SK-N-SH (cell line): ENCODE results near the gene MSL3B.

Source experiments
- CTCF ChIA-PET: fragments of 300-600, 350-600 bp; formaldehyde crosslinking; extraction: SDS; loops from one replicate; lab custom pipeline; 2021; lab: Yijun Ruan, JAX
- POLR2A ChIA-PET: fragments of 350-600 bp; sonication (Branson Sonifier 250); formaldehyde crosslinking; extraction: SDS; loops from one replicate; lab custom pipeline; 2020; ENCODE audit warnings: antibody characterized with exemption, inconsistent platforms; lab: Yijun Ruan, JAX
- DNase-seq: peaks from one replicate; pipeline ENCODE4 v3.0.0; 2012
- H2AFZ ChIP-seq: fragments of 200-600 bp; sonication (generic); 2 replicates; pipeline ENCODE4 v1.8.1; 2016; ENCODE audit warnings: antibody characterized with exemption, mild to moderate bottlenecking, low read depth
- H3F3A ChIP-seq: fragments of 200-600 bp; sonication (generic); replicated peaks from 2 replicates; pipeline ENCODE3; 2016; ENCODE audit warnings: antibody characterized with exemption, mild to moderate bottlenecking; ENCODE audit not compliant: insufficient read depth
- H3K27ac ChIP-seq, 2 experiments: fragments of 200-500 bp in 1 of 2; fragments of 200-600 bp in 1 of 2; sonication (Bioruptor generic) in 1 of 2; sonication (generic), shearing (Covaris generic) in 1 of 2; 2 replicates each; pipeline versions ENCODE4 v1.5.1 to v1.6.1; 2014 to 2016; ENCODE audit warnings: low read depth in 2 of 2, inconsistent platforms in 1 of 2, low read length in 1 of 2, mild to moderate bottlenecking in 1 of 2, mixed read lengths in 1 of 2
- H3K27me3 ChIP-seq: fragments of 200-600 bp; sonication (generic), shearing (Covaris generic); 2 replicates; pipeline ENCODE4 v1.6.1; 2016; ENCODE audit warnings: mixed run types; ENCODE audit not compliant: insufficient read depth
- H3K36me3 ChIP-seq, 2 experiments: fragments of 200-500 bp in 1 of 2; fragments of 200-600 bp in 1 of 2; sonication (Bioruptor generic) in 1 of 2; sonication (generic) in 1 of 2; replicated peaks in 1 of 2; 2 replicates each; pipeline versions ENCODE3 to v1.5.1; 2014 to 2016; ENCODE audit warnings: low read length in 1 of 2, mild to moderate bottlenecking in 1 of 2; ENCODE audit not compliant: insufficient read depth in 2 of 2, control insufficient read depth in 1 of 2
- H3K4me1 ChIP-seq, 2 experiments: fragments of 200-500 bp in 1 of 2; fragments of 200-600 bp in 1 of 2; sonication (Bioruptor generic) in 1 of 2; sonication (generic), shearing (Covaris generic) in 1 of 2; 2 replicates each; pipeline versions ENCODE4 v1.5.1 to v1.6.1; 2014 to 2016; ENCODE audit warnings: low read depth in 1 of 2, low read length in 1 of 2, mixed run types in 1 of 2; ENCODE audit not compliant: insufficient read depth in 2 of 2, control insufficient read depth in 1 of 2
- H3K4me2 ChIP-seq: fragments of 200-600 bp; sonication (generic), shearing (Covaris generic); 2 replicates; pipeline ENCODE4 v1.6.1; 2017; ENCODE audit warnings: mixed run types
- H3K4me3 ChIP-seq, 2 experiments: fragments of 200-500 bp in 1 of 2; fragments of 200-600 bp in 1 of 2; sonication (Bioruptor generic) in 1 of 2; sonication (generic), shearing (Covaris generic) in 1 of 2; 2 replicates each; pipeline versions ENCODE4 v1.5.1 to v1.8.1; 2014 to 2016; ENCODE audit warnings: low read depth in 2 of 2, inconsistent platforms in 1 of 2, low read length in 1 of 2, mild to moderate bottlenecking in 1 of 2, mixed read lengths in 1 of 2, moderate library complexity in 1 of 2
- H3K79me2 ChIP-seq: fragments of 200-600 bp; sonication (generic); 2 replicates; pipeline ENCODE4 v1.8.1; 2017; ENCODE audit warnings: mild to moderate bottlenecking; ENCODE audit not compliant: insufficient read depth
- H3K9ac ChIP-seq: fragments of 200-600 bp; sonication (generic); 2 replicates; pipeline ENCODE4 v1.6.1; 2017; ENCODE audit warnings: mixed run types
- H3K9me2 ChIP-seq: fragments of 200-600 bp; sonication (generic); 2 replicates; pipeline ENCODE4 v1.6.1; 2017; ENCODE audit warnings: mixed run types
- H3K9me3 ChIP-seq: fragments of 200-600 bp; sonication (generic); 2 replicates; pipeline ENCODE4 v1.6.1; 2017; ENCODE audit warnings: mixed run types, mild to moderate bottlenecking, moderate library complexity
- H4K20me1 ChIP-seq: fragments of 200-600 bp; sonication (generic); 2 replicates; pipeline ENCODE4 v1.6.1; 2017; ENCODE audit warnings: mild to moderate bottlenecking, mixed run types; ENCODE audit not compliant: insufficient read depth
- CHD2 ChIP-seq: fragments of 150-350 bp; IDR thresholded peaks from 2 replicates; pipeline ENCODE4 v1.6.1; 2018; ENCODE audit warnings: low read length; ENCODE audit not compliant: partially characterized antibody
- EP300 ChIP-seq, 2 experiments: IDR thresholded peaks; 2 replicates each; pipeline versions ENCODE4 v1.4.0 to v1.6.1; 2012; ENCODE audit warnings: borderline replicate concordance in 1 of 2, low read depth in 1 of 2, low read length in 1 of 2
- FOSL2 ChIP-seq: IDR thresholded peaks from 2 replicates; pipeline ENCODE4 v1.4.0; 2012; ENCODE audit warnings: low read depth, mild to moderate bottlenecking, moderate library complexity, borderline replicate concordance
- FOXJ3 ChIP-seq: sonication (generic); formaldehyde crosslinking; IDR thresholded peaks from 2 replicates; pipeline ENCODE4 v1.5.1; 2020; ENCODE audit warnings: mild to moderate bottlenecking, missing genetic modification reagents
- FOXM1 ChIP-seq: IDR thresholded peaks from 2 replicates; pipeline ENCODE4 v1.4.0; 2012; ENCODE audit warnings: low read depth, mild to moderate bottlenecking
- GABPA ChIP-seq: IDR thresholded peaks from 2 replicates; pipeline ENCODE4 v1.4.0; 2012; ENCODE audit warnings: low read depth, mild to moderate bottlenecking
- IRF3 ChIP-seq: fragments of 150-350 bp; IDR thresholded peaks from 2 replicates; pipeline ENCODE4 v1.6.1; 2016; ENCODE audit warnings: mild to moderate bottlenecking, low read depth, low read length
- JUND ChIP-seq: IDR thresholded peaks from 2 replicates; pipeline ENCODE4 v1.4.0; 2012
- MEF2A ChIP-seq: IDR thresholded peaks from 2 replicates; pipeline ENCODE4 v1.4.0; 2012; ENCODE audit warnings: low read depth, borderline replicate concordance
- PBX3 ChIP-seq: IDR thresholded peaks from 2 replicates; pipeline ENCODE4; 2012
- RCOR1 ChIP-seq: fragments of 150-350 bp; IDR thresholded peaks from 2 replicates; pipeline ENCODE4 v1.6.1; 2017; ENCODE audit warnings: antibody characterized with exemption, low read length
- REST ChIP-seq: IDR thresholded peaks from 2 replicates; pipeline ENCODE4 v1.6.1; 2012; ENCODE audit warnings: mild to moderate bottlenecking, low read depth, low read length, moderate library complexity
- RFX5 ChIP-seq: IDR thresholded peaks from 2 replicates; pipeline ENCODE4 v1.6.1; 2012; ENCODE audit warnings: mild to moderate bottlenecking, improper control_type of control experiment, low read length
- RXRA ChIP-seq: IDR thresholded peaks from 2 replicates; pipeline ENCODE4 v1.4.0; 2012; ENCODE audit warnings: low read depth, mild to moderate bottlenecking, borderline replicate concordance
- SIN3A ChIP-seq: IDR thresholded peaks from 2 replicates; pipeline ENCODE4 v1.6.1; 2012; ENCODE audit warnings: low read depth, mild to moderate bottlenecking, low read length, moderate library complexity, borderline replicate concordance
- TCF12 ChIP-seq: IDR thresholded peaks from 2 replicates; pipeline ENCODE4 v1.4.0; 2012
- USF1 ChIP-seq: IDR thresholded peaks from 2 replicates; pipeline ENCODE4 v1.4.0; 2012; ENCODE audit warnings: low read depth, borderline replicate concordance
- USF2 ChIP-seq: fragments of 150-350 bp; IDR thresholded peaks from 2 replicates; pipeline ENCODE4 v1.6.1; 2017; ENCODE audit warnings: antibody characterized with exemption, low read length, low read depth, borderline replicate concordance
- ZBTB33 ChIP-seq: IDR thresholded peaks from 2 replicates; pipeline ENCODE4 v1.4.0; 2012; ENCODE audit warnings: low read depth, borderline replicate concordance
- WGBS: methylation state at CpG from one replicate; pipeline ENCODE4 v1.1.6; 2017; ENCODE audit warnings: low lambda C conversion rate; 5-methylcytosine and 5-hydroxymethylcytosine counted together

MSL3B gene

GRCh38 chr2:233822101-233822771, 46.0 kb downstream of the MSL3B start (continued):
- no peak for TF ChIP-seq REST
- no peak for TF ChIP-seq FOXJ3 (CRISPR knock-in tag)
- TF ChIP-seq EP300 (IDR thresholded peaks at IDR 0.05; ENCODE audit: borderline replicate concordance in 1 of 2, low read depth in 1 of 2, low read length in 1 of 2), result no peak
- no peak for TF ChIP-seq GABPA
- no peak for TF ChIP-seq FOSL2

- no peak overlapping the region for H2AFZ ChIP-seq
- no peaks in the 10 kb centered on the region; a peak in 1 of 4 replicates for H3K4me1 ChIP-seq
- H3K9me2 ChIP-seq, result no peaks in the 10 kb centered on the region
- H3K36me3 ChIP-seq, result no peaks in the 10 kb centered on the region
- TF ChIP-seq PBX3, result no peak
- TF ChIP-seq USF2, result no peak
- TF ChIP-seq FOXM1, result no peak
- no peak for TF ChIP-seq RCOR1
- no peak for TF ChIP-seq EP300 (IDR thresholded peaks at IDR 0.05; ENCODE audit: borderline replicate concordance in 1 of 2, low read depth in 1 of 2, low read length in 1 of 2)
- TF ChIP-seq FOSL2, result no peak
- TF ChIP-seq RXRA, result no peak
- no peak for TF ChIP-seq IRF3
- no peak for TF ChIP-seq ZBTB33
- no peak for TF ChIP-seq RFX5
- no peak for TF ChIP-seq SIN3A
- TF ChIP-seq TCF12, result no peak
- TF ChIP-seq MEF2A, result no peak
- no peak for TF ChIP-seq JUND
- no peak for TF ChIP-seq GABPA
- no peak for TF ChIP-seq USF1
- TF ChIP-seq CHD2, result no peak
- TF ChIP-seq, all 33 proteins: peak for 0
- Histone ChIP-seq H3F3A (no peaks in the 10 kb centered on the region), H4K20me1 (no peaks in the 10 kb centered on the region), H3K79me2 (no peaks in the 10 kb centered on the region), H3K9ac (no peak overlapping the region), H3K4me2 (no peak overlapping the region), H3K4me3 (no peak overlapping the region), H3K27me3 (no peaks in the 10 kb centered on the region), H3K9me3 (no peaks in the 10 kb centered on the region), H3K27ac (no peak overlapping the region)
- CTCF ChIA-PET, result no interaction called here
- DNase-seq, result no peak
- 71% methylated on average over 4 of the region's 8 CpGs for WGBS
- POLR2A ChIA-PET, result no interaction called here
These were observed 46.5 kb downstream of the MSL3B start for GRCh38 chr2:233821709-233822100.
